HG02763 (cell line): ENCODE results near the gene RFC1.

Experiments used
- ATAC-seq: cut with Tn5 transposase; IDR thresholded peaks from one replicate; pipeline ENCODE4 v1.9.1; 2021; ENCODE audit warnings: mild to moderate bottlenecking, moderate library complexity; ENCODE audit not compliant: unreplicated experiment

The RFC1 gene

DNA sequence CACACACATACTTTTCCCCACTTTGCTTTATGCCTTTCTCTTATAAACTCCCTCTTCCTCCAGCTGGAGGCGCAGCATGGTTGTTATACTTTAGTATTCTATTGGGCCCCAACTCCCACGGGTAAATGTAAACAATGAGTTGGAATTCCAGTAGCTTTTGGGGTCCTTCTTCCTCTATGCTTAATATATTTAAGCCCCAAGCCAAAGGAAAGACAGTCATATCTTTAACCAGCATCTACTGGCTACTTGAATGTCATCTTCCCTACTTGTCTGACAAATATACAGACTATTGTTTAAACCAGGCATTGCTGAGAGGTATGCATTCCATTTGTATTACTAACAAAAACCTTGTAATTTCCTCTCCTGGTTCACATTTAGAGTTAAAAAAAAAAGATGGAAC is 110.9 kb downstream of the RFC1 start:
- no peak for ATAC-seq

DNA sequence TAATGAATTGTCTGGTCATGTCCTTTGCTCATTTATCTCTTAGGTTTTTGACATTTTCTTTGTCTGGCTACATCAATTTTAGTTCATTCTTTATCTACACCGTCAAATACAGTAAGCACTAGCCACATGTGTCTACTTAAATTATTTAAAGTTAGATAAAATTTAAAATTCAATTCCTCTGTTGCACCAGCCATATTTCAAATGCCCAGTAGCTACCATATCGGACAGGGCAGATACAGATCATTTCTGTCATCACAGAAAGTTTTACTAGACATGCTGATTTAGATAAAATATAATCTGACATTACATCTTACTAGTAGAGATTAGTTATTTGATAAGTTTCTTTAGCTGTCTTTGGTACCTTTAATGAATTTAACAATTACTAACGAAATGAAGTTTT is 122.7 kb downstream of the RFC1 start:
- ATAC-seq, result no peak
